Body of pancreas (tissue), 4 donors: ENCODE data around the gene GOSR1. TPM values are rescaled to one million over a fixed set of nuclear protein-coding genes. Genes with fewer than 3 reads are reported as not detected.

Source experiments
- ATAC-seq: fragments of 150-250 bp; one replicate; pipeline ENCODE4 v1.9.1; 2016
- DNase-seq, 4 donors: peaks; one replicate each; pipeline ENCODE4 v3.0.0-alpha.2; 2019
- H3K27ac ChIP-seq, 4 donors: fragments of 200-600 bp; sonication (generic); 1 replicate in 3 of 4; 2 replicates in 1 of 4; pipeline versions ENCODE4 v1.5.1 to v1.6.1; 2016 to 2019; ENCODE audit warnings: mild to moderate bottlenecking in 1 of 4, mixed read lengths in 1 of 4, moderate library complexity in 1 of 4
- H3K27me3 ChIP-seq, 2 donors: fragments of 200-600 bp; sonication (generic); one replicate each; pipeline ENCODE4 v1.6.0; 2016; ENCODE audit warnings: mild to moderate bottlenecking in 1 of 2
- H3K36me3 ChIP-seq, 2 donors: fragments of 200-600 bp; sonication (generic); replicated peaks in 1 of 2; 2 replicates each; pipeline ENCODE4 v1.5.1; 2016; ENCODE audit warnings: low read depth in 2 of 2; ENCODE audit not compliant: insufficient read depth in 1 of 2
- H3K4me1 ChIP-seq: fragments of 200-600 bp; sonication (generic); one replicate; pipeline ENCODE4 v1.6.0; 2016
- H3K4me3 ChIP-seq, 2 donors: fragments of 200-600 bp; sonication (generic); 1 replicate in 1 of 2; 2 replicates in 1 of 2; pipeline ENCODE4 v1.5.1; 2016 to 2019
- H3K9me3 ChIP-seq, 3 donors: fragments of 200-600 bp; sonication (generic); 1 replicate in 2 of 3; 2 replicates in 1 of 3; pipeline ENCODE4 v1.5.1; 2016
- POLR2A ChIP-seq, 3 donors: fragments of 450-650 bp; IDR thresholded peaks; one replicate each; pipeline ENCODE4 v1.6.1; 2016; ENCODE audit warnings: antibody characterized with exemption in 3 of 3, mild to moderate bottlenecking in 2 of 3
- WGBS, 2 donors: methylation state at CpG; one replicate each; pipeline ENCODE4 v1.1.5; 2017; 5-methylcytosine and 5-hydroxymethylcytosine counted together
- intact Hi-C: fragments of 100-400 bp; cut with DNase I; formaldehyde crosslinking; loops from one replicate; pipeline ENCODE4 v1.15.1; 2023
- total RNA-seq, 2 donors: library from RNA; depleted of rRNA; stranded (reverse); fragments of >200 nt; gene quantifications; one replicate each; pipeline ENCODE4 v1.1.0, GENCODE V29; 2016
- TF ChIP-seq, protein P1 (sequence below), 7 experiments: fragments of 450-650 bp in 4 of 7; fragments of 200-600 bp in 3 of 7; sonication (generic) in 3 of 7; IDR thresholded peaks; one replicate each; pipeline ENCODE4 v1.5.1; 2016 to 2019; ENCODE audit warnings: antibody characterized with exemption in 7 of 7

Gene GOSR1
- total RNA-seq, 2 donors from 2014 or later: 20.8 to 24.1 TPM

GRCh38 chr17:30476726-30477082 is 504 bp upstream of the GOSR1 start:
- DNase-seq (peak in 1 of 4 donors; percentile 9), ATAC-seq (peak; percentile 22)
- no peaks in the 10 kb centered on the region for H3K27me3 ChIP-seq
- H3K36me3 ChIP-seq: no peaks in the 10 kb centered on the region
- H3K9me3 ChIP-seq: no peaks in the 10 kb centered on the region
- intact Hi-C loops: no loop called here
- H3K4me1 ChIP-seq: peaks cover 12% of the 10 kb centered on the region
- H3K27ac ChIP-seq: peak overlapping the region in 3 of 4 donors; percentile 83 to 93 (median 87)
- TF ChIP-seq POLR2A (IDR thresholded peaks at IDR 0.05): no peak
- TF ChIP-seq, protein P1, sequence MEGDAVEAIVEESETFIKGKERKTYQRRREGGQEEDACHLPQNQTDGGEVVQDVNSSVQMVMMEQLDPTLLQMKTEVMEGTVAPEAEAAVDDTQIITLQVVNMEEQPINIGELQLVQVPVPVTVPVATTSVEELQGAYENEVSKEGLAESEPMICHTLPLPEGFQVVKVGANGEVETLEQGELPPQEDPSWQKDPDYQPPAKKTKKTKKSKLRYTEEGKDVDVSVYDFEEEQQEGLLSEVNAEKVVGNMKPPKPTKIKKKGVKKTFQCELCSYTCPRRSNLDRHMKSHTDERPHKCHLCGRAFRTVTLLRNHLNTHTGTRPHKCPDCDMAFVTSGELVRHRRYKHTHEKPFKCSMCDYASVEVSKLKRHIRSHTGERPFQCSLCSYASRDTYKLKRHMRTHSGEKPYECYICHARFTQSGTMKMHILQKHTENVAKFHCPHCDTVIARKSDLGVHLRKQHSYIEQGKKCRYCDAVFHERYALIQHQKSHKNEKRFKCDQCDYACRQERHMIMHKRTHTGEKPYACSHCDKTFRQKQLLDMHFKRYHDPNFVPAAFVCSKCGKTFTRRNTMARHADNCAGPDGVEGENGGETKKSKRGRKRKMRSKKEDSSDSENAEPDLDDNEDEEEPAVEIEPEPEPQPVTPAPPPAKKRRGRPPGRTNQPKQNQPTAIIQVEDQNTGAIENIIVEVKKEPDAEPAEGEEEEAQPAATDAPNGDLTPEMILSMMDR (IDR thresholded peaks at IDR 0.05): no peak
- no peak overlapping the region for H3K4me3 ChIP-seq
- 14% methylated on average over 7 of the region's 7 CpGs for WGBS, 2 donors

GRCh38 chr17:30477774-30478115 is 537 bp downstream of the GOSR1 start:
- Histone ChIP-seq H3K27ac (peak overlapping the region; percentile 83 to 93 (median 88)), H3K9me3 (no peaks in the 10 kb centered on the region), H3K4me3 (peak overlapping the region; percentile 46 to 83), H3K4me1 (peaks cover 12% of the 10 kb centered on the region), H3K36me3 (peaks cover 0 to 1% of the 10 kb centered on the region in 2 donors), H3K27me3 (no peaks in the 10 kb centered on the region)
- intact Hi-C loops: no loop called here
- ATAC-seq: no peak
- TF ChIP-seq POLR2A (IDR thresholded peaks at IDR 0.05): no peak
- TF ChIP-seq, protein P1 (IDR thresholded peaks at IDR 0.05): no peak
- peak in 1 of 4 donors; percentile 5 for DNase-seq
- 0% methylated on average over 9 of the region's 9 CpGs for WGBS, 2 donors

GRCh38 chr17:30482555-30482954 is 5.3 kb downstream of the GOSR1 start:
- ATAC-seq: no peak
- Histone ChIP-seq H3K27me3 (no peaks in the 10 kb centered on the region), H3K4me3 (no peak overlapping the region), H3K27ac (no peak overlapping the region), H3K4me1 (peaks cover 12% of the 10 kb centered on the region), H3K9me3 (no peaks in the 10 kb centered on the region), H3K36me3 (peaks cover 0 to 20% of the 10 kb centered on the region in 2 donors)
- intact Hi-C loops: no loop called here
- no peak for TF ChIP-seq POLR2A (IDR thresholded peaks at IDR 0.05)
- TF ChIP-seq, protein P1 (IDR thresholded peaks at IDR 0.05): no peak
- no peak for DNase-seq

DNA sequence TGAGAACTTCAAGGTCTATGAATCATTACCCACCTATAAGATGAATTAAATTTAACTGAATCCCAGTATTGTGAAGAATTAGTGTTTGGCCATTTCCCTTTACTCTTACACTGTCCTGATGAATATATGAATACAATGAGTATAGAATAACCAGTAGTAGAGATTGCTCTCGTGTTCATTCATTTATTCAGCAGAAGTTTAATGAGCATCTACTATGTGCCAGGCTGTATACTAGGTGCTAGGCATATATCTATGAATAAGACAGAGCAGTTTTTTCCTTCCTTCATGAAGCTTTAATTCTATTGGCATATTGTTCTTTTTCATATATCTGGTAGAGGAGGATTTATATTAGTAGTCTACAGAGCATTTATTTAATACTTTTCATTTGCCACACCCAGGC is 6.0 kb downstream of the GOSR1 start:
- Histone ChIP-seq H3K4me3 (no peak overlapping the region), H3K9me3 (no peaks in the 10 kb centered on the region), H3K27me3 (no peaks in the 10 kb centered on the region), H3K36me3 (peaks cover 0 to 23% of the 10 kb centered on the region in 2 donors), H3K4me1 (peaks cover 10% of the 10 kb centered on the region), H3K27ac (no peak overlapping the region)
- ATAC-seq (no peak), DNase-seq (no peak)
- intact Hi-C loops: no loop called here
- no peak for TF ChIP-seq POLR2A (IDR thresholded peaks at IDR 0.05)
- TF ChIP-seq, protein P1 (IDR thresholded peaks at IDR 0.05): no peak
- 94 to 100% methylated on average over 1 of the region's 1 CpG for WGBS, 2 donors

- Histone ChIP-seq H3K9me3 (no peaks in the 10 kb centered on the region), H3K36me3 (peaks cover 15 to 37% of the 10 kb centered on the region in 2 donors), H3K27me3 (no peaks in the 10 kb centered on the region), H3K4me1 (no peaks in the 10 kb centered on the region), H3K27ac (no peak overlapping the region), H3K4me3 (no peak overlapping the region)
- ATAC-seq: no peak
- DNase-seq: no peak
- intact Hi-C loops: no loop called here
- 57 to 58% methylated on average over 2 of the region's 2 CpGs for WGBS, 2 donors
- TF ChIP-seq, protein P1 (IDR thresholded peaks at IDR 0.05): no peak
- TF ChIP-seq POLR2A (IDR thresholded peaks at IDR 0.05): no peak
Observed at GRCh38 chr17:30493780-30494179, 16.6 kb downstream of the GOSR1 start.
